ENCODE data around the gene ARSG. TPM values are rescaled to one million over a fixed set of nuclear protein-coding genes. Genes with fewer than 3 reads are reported as not detected.

Gene ARSG
- total and polyA plus RNA-seq, 7 donors, result 1.7 to 6.1 (median 2.5) TPM

- peak overlapping the region; percentile 73 for H3K27ac ChIP-seq
- intact Hi-C loops (cut with DNase I), result loop anchor here in 1 of 2 donors (2.0 kb wide), 1 partner anchor 77 kb away; no protein-coding TSS in a partner anchor
Observed at GRCh38 chr17:68385490-68386215, 94.4 kb downstream of the ARSG start.

GRCh38 chr17:68387435-68388218 is 96.3 kb downstream of the ARSG start:
- TF ChIP-seq CTCF (IDR thresholded peaks at IDR 0.05), result no peak
- Histone ChIP-seq H3K4me3 (no peak overlapping the region), H3K27me3 (ENCODE audit: insufficient read depth in 3 of 3, low read length in 2 of 3) (no peaks in the 10 kb centered on the region), H3K4me1 (peaks cover 12% of the 10 kb centered on the region), H3K27ac (peak overlapping the region; percentile 73), H3K36me3 (ENCODE audit: insufficient read depth in 1 of 2, low read depth in 1 of 2) (no peaks in the 10 kb centered on the region), H3K9me3 (no peaks in the 10 kb centered on the region)
- intact Hi-C loops (cut with DNase I), result loop anchor here in 1 of 2 donors (2.0 kb wide), 1 partner anchor 75 kb away; no protein-coding TSS in a partner anchor
- ATAC-seq, result no peak
- DNase-seq, result no peak
- WGBS, 3 donors, result 93 to 95% (median 94%) methylated on average over 6 of the region's 6 CpGs

More at GRCh38 chr17:68385490-68386215, 94.4 kb downstream of the ARSG start:
- DNase-seq (no peak), ATAC-seq (peak in 2 of 4 donors; percentile 4 to 9)
- TF ChIP-seq CTCF (IDR thresholded peaks at IDR 0.05), result no peak
- Histone ChIP-seq H3K4me1 (peaks cover 18% of the 10 kb centered on the region), H3K36me3 (ENCODE audit: insufficient read depth in 1 of 2, low read depth in 1 of 2) (no peaks in the 10 kb centered on the region), H3K27me3 (ENCODE audit: insufficient read depth in 3 of 3, low read length in 2 of 3) (no peaks in the 10 kb centered on the region), H3K4me3 (no peak overlapping the region), H3K9me3 (no peaks in the 10 kb centered on the region)
- WGBS, 3 donors, result 79 to 87% (median 86%) methylated on average over 7 to 8 of the region's 8 CpGs

GRCh38 chr17:68389041-68389440 is 97.7 kb downstream of the ARSG start:
- 72 to 99% (median 79%) methylated on average over 6 to 7 of the region's 7 CpGs for WGBS, 3 donors
- ATAC-seq, result no peak
- H3K36me3 ChIP-seq (ENCODE audit: insufficient read depth in 1 of 2, low read depth in 1 of 2), result no peaks in the 10 kb centered on the region
- DNase-seq, result no peak
- H3K27ac ChIP-seq, result no peak overlapping the region
- H3K4me3 ChIP-seq, result no peak overlapping the region
- peaks cover 12% of the 10 kb centered on the region for H3K4me1 ChIP-seq
- H3K9me3 ChIP-seq, result no peaks in the 10 kb centered on the region
- no peaks in the 10 kb centered on the region for H3K27me3 ChIP-seq (ENCODE audit: insufficient read depth in 3 of 3, low read length in 2 of 3)
- no peak for TF ChIP-seq CTCF (IDR thresholded peaks at IDR 0.05)
- intact Hi-C loops (cut with DNase I), result no loop called here

GRCh38 chr17:68390888-68391545 is 99.7 kb downstream of the ARSG start:
- H3K27ac ChIP-seq, result no peak overlapping the region
- no peaks in the 10 kb centered on the region for H3K27me3 ChIP-seq (ENCODE audit: insufficient read depth in 3 of 3, low read length in 2 of 3)
- WGBS, 3 donors, result 70 to 78% (median 73%) methylated on average over 11 of the region's 11 CpGs
- H3K4me1 ChIP-seq, result peaks cover 8% of the 10 kb centered on the region
- no peaks in the 10 kb centered on the region for H3K9me3 ChIP-seq
- H3K36me3 ChIP-seq (ENCODE audit: insufficient read depth in 1 of 2, low read depth in 1 of 2), result no peaks in the 10 kb centered on the region
- TF ChIP-seq CTCF (IDR thresholded peaks at IDR 0.05), result no peak
- DNase-seq (peak in 1 of 2 donors; percentile 50), ATAC-seq (no peak)
- intact Hi-C loops (cut with DNase I), result no loop called here
- no peak overlapping the region for H3K4me3 ChIP-seq
